ENCODE data around the gene LIME1.

The LIME1 gene

DNA sequence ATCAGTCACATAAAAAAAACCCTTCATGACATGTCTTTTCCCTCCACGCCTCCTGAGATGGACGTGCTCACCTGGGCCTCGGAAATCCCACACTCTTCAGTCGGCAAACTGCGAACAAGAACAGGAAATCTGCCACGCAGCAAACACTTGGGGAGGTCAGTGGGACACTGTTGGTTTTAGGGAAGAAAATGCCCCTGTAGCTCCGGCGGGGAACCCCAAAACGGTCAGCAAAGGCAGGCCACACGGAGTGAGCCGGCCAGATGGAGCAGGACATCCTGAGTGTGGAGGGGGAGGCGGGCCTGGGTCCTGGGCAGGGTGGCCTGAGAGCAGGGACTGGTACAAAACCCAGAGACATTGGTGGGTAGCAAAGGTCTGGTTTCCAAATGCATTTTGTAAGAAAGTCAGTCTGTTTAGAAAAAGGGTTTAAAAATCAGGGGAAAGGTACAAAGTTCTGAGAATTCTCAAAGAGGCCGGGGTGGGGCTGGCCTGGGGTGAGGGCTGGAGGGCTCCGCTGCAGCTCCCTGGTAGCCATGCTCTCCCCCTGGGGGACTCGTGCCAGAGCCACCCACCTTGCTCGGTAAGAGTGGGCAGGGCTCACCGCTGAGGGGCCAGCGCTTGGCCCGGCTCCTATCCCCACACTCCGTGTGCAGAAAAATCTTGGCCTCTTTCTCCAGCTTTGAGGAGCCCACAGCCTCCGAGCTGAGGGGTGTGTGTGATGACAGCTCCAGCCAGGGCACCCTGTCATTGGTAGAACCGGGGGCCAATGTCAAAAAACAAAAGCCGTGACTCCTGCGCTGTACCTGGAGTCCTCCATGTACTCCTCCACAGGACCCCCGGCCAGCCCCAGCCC lies 8.3 kb downstream of the LIME1 start:
- intact Hi-C loops (cut with DNase I), result loop anchor here (5.0 kb wide), 1 partner anchor 117 kb away; the partner anchor contains the start of gene GMEB2
- DNase-seq, result no peak

DNA sequence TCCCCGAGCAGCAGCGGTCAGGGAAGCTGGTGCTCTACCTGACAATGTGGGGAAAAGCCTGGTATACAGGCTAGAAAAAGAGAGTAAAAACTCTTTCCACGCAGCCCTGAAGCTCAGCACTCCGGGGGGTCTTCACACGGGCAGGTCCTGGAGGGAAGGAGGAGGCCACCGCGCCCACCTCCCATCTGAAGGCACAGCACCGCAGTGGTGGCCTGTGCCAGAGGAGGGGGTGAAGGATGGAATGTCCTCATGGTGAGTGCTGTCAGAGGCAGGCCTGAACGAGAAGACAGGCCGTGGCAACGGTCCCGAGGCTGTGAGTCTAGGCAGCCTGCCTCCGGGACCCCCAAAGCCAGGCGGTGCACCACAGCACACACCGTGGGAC lies 9.0 kb downstream of the LIME1 start:
- intact Hi-C loops (cut with DNase I), result no loop called here
- no peak for DNase-seq

DNA sequence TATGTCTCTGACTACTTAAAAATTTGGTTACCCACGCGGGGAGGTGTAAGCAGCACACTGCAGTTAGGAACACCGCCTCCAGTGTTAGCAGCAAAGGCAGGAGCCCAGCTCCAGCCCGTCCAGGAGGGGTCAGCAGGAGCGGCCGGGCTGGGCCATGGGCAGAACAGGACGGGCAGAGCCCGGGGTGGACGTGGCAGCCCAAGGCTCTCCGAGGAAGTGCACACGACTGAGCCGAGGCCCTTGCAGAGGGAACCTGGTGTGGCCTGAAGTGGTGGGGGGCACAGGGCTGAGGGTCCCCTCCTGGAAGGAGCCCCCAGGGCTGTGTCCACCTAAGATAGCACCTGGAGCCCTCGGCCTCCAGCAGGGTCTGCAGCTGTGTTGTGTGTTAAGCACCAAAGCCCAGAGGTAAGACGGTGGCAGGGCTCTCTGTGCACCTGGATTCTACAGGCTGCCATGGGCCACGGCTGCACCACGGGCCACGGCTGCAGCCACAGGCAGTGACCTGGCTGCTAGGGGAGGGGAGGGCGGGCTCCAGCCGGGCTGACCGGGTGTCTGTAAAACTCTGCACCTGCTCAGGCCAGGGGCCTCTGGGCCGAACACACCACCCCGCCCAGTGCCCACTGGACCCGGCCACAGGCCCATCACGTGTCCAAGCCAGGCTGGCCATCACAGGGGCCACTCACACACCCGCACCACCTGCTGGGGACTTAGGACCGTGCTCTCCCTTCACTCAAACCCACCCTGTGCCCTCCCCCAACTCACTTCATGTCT lies 9.7 kb downstream of the LIME1 start:
- intact Hi-C loops (cut with DNase I), result no loop called here
- DNase-seq, result no peak

DNA sequence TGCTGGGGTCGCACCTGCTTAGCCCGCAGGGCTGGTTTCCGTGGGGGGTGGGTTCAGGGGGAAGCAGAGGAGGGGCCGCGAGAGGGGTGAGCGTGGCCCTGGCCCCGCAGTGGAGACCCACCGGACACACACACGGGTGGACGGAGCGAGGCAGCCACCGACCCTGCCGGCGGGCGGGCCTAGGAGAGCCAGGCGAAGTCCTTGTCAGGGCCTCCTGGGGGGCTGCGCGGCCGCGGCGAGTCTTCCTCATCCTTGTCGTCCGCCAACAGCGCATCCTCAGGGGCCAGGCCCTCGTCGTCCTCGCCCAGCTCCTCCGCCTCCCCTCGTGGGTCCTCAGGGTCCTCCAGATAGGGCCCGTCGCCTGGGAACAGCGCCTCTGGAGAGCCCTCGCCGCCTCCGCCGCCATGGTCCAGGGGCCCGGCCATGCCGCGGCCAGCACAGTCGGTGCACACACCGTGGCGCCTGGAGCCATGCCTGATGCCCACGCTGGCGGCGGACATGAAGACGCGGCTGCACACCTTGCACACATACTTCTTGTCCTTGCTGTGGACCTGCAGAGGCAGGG lies 10.4 kb downstream of the LIME1 start:
- intact Hi-C loops (cut with DNase I), result no loop called here
- DNase-seq, result no peak

DNA sequence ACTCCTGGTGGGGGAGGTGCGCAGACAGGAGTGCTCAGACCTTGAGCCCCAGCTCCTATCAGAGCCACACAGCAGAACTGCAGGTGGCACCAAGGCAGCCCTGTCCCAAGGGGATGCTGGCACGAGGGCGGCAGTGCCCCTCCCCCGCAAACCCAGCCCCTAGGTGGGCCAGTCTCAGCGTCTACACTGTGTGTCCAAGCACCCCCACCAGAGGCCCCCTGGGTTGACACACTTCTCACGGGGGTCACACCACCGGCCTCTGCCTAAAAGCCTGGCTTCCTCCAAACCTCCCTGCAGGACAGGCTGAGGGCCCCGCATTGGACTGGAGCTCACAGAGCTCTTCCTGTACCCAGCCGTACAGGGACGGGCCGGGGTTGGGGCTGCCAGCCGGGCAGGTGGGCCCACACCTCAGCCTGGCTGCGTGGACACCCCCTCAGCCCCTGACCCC lies 11.2 kb downstream of the LIME1 start:
- no peak for DNase-seq
- intact Hi-C loops (cut with DNase I), result no loop called here

DNA sequence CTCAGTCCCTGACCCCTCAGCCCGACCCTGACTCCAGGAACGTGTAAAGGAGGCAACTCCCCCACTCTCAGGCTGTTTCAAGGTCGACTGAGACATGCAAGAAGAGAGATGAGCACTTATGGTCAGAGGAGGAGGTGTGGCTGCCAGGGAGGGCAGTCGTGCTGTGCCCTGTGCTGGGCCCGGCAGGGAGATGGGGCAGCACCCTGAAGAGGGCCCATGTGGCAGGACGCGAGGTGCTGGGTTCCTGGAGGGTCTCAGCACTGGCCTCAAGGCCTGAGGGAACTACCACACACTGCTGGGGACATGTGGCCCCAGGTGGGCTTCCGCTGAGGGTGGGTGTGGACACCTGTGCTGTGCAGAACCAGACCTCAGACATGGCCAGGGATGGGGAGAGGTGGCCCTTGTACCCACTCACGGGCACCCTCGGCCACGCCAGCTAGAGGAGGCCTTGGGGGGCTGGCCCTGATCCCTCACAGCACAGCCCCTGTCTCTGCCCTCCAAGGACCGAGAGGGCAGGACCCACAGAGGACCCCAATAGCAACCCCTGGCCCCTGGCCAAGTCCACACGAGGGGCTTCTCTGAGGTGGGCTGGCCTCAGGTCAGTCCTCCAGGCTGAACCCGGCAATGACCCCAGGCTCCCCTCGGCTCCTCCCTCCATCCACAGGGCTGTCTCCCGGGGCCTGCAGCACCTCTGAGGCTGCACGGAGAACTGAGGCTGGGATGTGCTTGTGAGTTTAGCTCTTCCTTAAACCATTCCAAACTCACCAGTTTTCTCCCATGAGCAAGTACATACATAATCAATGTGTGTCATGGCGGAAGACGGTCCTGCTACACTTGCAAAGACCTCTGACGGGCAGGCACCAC lies 11.8 kb downstream of the LIME1 start:
- intact Hi-C loops (cut with DNase I), result no loop called here
- DNase-seq, result no peak

DNA sequence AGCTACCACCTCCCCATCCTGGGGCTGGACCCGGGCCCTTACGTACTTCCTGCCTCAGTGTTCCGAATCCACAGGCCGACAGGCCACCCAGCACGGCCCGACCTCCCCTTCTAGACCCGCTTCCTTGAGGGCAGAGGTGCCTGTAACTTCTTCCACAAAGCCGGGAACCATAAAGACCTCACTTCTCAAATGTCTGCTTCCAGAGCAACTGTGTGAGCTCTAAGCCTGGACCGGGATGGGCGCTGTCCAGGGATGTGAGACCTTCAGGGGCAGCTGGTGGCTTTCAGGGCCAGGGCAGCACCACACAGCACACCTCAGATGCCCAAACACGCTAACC lies 12.4 kb downstream of the LIME1 start:
- DNase-seq, result no peak
- intact Hi-C loops (cut with DNase I), result no loop called here

DNA sequence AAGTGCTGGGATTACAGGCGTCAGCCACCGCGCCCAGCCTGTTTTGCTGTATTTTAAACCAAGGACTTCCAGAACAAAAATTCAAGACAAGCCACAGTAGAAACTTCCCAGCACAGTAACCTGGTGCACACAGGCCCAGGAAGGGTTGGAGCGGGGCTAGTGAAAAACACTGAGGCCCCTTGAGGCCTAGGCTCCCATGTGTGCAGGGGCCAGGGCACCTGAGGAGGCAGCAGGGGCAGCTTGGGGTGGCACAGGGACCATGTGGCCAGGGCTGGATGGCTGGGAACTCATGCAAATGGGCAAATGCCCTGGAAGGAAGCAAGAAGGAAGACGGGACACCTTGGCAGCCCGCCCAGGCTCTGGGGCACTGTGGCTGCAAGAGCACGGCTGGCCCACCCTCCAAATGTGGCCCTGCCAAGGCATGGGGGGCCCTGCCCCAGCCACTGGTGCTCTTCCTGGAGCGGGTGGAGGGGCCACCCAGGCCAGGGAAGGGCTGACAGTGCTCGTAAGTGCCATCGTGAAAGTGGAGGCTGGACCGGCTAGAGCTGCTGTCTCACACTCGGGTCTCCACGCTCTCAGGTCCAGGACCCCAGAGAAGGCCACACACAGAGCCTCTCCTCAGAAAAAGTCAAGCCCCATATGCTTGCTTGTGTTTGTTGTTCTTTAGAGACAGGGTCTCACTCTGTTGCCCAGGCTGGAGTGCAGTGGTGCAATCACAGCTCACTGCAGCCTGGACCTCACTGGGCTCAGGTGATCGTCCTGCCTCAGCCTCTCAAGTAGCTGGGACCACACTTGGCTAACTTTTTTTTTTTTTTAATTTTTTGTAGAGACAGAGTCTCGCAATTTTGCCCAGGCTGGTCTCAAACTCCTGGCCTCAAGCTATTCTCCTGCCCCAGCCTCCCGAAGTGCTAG lies 13.4 kb downstream of the LIME1 start:
- peak in 6 of 42 donors; percentile 35 to 58 (median 44) for DNase-seq
- intact Hi-C loops (cut with DNase I), result no loop called here

DNA sequence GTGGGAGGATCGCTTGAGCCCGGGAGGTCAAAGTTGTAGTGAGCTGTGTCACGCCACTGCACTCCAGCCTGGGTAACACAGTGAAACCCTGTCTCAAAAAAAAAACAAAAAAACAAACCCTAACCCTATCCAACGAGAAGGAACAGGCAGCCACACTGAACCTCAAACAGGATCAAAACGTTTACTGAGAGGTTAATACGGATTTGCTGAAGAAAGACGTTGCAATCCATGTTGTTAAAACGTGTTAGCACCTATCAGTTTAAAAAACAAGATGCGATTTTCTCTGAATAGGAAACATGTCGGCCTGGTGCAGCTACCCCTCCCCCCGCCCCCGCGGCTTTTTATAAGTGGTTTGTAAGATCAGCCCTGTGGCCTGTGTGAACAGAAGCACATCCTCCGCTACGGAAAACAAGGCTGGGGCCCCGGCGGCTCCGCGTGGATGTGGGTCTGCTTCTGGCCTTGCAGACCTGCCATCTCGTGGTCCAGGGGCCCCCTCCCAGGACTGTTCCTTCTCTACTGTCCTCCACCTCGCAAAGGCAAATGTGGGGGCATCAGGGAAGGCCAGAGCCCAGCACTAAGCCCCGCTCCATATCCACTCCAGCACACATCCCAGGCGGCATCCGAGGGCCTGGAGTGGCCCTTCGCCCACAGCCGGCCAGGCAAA lies 14.5 kb downstream of the LIME1 start:
- intact Hi-C loops (cut with DNase I), result no loop called here
- DNase-seq, result no peak

DNA sequence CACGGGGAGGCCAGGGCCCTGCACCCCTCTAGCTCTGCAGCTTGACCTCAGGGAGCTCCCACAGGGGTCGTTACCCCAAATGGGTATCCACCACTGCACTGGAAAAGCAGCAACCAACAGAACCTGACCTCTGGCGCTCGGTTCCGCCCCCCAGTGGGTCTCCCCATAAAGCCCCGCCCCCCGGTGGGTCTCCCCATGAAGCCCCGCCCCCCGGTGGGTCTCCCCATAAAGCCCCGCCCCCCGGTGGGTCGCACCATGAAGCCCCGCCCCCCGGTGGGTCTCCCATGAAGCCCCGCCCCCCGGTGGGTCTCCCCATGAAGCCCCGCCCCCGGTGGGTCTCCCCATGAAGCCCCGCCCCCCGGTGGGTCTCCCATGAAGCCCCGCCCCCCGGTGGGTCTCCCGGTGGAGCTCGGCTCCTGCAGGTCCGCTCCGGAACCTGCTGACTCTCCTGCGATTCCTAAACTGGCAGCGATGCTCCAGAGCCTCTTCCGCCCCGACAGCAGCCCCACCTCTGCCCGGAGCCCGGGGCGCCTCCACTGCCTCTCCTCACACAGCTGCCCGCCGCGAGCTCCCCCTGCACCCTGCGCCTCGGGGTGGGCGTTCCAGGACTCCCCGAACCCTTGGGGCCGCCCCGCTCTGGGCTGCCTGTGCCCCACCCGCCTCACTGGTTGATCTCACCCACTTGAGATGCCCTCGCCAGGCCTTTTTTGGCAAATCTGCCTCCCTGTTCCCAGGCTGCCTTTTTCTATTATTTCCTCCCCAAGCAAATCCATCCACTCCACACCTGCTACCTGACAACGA lies 15.2 kb downstream of the LIME1 start:
- intact Hi-C loops (cut with DNase I), result no loop called here
- DNase-seq, result peak in 17 of 42 donors; percentile 23 to 70 (median 49)

DNA sequence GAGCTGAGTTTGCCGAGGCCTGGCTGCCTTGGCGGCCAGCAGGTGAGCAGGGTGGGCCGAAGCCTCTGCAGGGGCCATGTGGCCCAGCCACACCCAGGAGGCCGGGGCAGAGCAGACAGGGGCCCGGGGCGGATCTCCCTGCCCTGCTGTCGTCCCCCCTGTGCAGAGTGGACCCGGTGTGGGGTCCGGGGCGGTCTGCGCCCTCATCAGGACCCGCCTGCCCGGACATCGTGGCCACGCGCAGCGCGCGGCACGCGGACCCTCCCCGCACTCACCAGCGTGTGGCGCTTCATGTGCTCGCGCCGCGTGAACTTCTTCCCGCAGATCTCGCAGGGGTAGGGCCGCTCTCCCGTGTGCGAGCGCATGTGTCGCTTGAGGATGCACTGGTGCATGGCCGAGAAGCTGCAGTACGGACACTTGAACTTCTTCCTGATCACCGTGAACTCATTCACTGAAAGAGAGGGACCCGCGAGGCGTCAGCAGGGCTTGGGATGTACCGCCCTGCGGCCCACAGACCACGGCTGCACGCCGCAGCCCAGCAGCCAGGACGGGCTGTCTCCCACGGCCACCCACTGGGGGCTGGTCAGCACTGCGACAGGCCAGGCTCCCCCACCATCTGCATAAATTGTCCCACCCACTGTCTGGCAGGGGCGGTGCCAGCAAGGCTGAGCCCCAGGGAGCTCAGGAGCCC lies 16.1 kb downstream of the LIME1 start:
- intact Hi-C loops (cut with DNase I), result no loop called here
- no peak for DNase-seq

DNA sequence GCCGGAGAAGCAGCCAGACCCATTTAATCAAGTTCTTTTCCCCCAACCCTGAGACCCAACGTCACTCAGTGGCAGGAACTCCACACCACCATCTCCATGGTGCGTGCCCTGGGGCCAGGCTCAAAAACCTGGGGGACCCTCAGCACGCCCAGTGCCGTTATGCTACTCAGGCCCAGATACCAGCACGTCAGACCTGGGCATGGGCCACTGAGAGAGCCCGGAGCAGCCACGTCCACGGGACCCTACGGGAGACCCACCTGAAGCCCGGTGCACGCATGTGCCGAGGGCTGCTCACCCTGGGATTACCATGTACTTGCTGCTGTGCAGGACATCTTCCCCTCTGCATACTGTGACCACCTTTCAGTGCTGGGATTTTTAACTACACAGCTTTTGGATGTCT lies 16.9 kb downstream of the LIME1 start:
- DNase-seq, result no peak
- intact Hi-C loops (cut with DNase I), result no loop called here

DNA sequence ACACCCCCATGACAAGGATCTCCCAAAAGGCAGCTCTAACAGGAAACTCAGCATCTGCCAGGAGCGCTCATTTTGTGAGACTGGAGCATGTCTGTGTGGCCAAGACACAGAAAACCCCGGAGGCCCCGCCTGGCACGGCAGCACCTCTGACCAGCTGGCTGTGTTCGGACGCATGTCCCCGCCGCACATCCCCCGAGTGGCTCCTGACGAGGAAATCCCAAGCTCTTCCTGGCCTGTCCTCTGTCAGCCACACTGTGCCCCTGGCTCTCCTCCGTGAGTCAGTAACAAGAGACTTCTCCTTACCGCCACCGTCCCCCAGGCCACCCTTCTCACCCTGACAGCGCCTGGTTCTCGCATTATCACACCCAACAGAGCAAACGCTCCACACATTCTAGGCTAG lies 17.5 kb downstream of the LIME1 start:
- no peak for DNase-seq
- intact Hi-C loops (cut with DNase I), result no loop called here

DNA sequence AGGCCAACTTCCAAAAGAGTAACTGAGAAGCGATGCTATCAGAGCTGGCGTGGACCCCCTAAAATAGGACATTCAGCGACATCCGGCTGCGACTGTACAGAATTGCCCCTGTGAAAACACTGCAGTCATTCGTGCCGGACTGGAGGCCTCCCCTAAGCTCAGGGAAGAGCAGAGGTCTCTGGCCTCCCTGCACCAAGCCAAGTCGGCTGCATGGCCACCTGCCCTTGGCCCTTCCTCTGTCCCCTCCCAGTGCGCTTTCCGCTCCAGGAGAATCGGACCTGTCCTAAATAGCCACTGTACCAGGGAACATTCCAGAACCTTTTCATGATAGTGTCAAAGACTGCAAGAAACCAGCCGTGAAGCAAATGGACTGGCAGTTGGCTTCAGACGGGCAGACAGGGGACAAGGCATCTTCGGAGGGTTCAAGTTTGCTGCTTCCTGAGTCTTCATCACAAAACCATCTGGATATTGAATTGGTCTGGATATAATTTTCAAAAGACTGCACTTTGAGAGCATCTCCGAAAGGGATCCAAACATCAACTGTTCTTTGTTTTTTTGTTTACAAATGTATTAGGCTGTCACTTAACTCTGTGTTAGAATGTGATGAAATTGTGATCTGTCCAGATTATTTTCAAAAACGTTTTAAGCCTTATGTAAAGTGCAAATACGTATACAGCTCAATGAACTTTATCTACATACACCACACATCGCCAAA lies 19.6 kb downstream of the LIME1 start:
- no peak for DNase-seq
- intact Hi-C loops (cut with DNase I), result no loop called here

DNA sequence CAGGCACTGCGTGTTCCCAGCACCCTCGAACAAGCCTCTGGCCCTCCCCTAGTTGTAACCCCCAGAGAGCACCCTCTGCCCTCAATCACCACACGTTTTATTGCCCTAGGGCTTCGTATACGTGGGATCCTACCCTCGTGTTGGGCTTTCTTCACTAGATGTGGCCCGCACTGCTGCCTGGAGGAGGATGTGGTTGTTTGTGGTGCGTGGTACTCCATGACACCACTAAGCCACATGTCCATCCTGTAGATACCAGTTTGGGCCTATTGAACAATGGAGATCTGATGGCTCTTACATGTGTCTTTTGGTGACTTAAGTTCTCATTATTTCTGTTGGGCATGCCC lies 20.2 kb downstream of the LIME1 start:
- DNase-seq, result no peak
- intact Hi-C loops (cut with DNase I), result no loop called here

DNA sequence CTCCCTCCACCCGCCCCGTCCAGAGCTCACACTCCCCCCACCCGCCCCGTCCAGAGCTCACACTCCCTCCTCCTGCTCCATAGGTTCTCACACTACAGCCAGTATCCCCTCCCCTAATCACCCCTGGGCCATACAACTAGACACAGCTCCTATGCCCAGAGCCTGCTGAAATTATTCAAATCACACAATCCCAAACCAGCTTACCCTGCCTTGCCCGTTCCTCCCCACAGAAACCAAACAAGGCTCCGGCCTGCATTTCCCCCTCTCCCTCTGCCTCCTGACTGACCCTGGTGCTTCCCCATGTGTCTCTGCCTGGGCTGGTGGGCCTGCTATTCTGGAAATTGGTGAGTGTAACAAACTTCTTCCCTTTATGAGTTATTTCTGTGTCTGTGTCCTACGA lies 21.7 kb downstream of the LIME1 start:
- DNase-seq, result no peak
- intact Hi-C loops (cut with DNase I), result no loop called here
